NCI-H1105 treated with DMSO at 0.1 percent for 48 hours (cell line): ENCODE measurements around the gene SLC25A53.
"Not testable (repeated sequence)": the region's sequence is repeated elsewhere in the genome, so short reads cannot be mapped to it uniquely, and the experiment has no call there.

Source experiments
- DNase-seq: peaks from one replicate; lab custom pipeline; 2025; lab: John Stamatoyannopoulos, UW

Gene SLC25A53

GRCh38 chrX:104075778-104076445, 80.9 kb downstream of the SLC25A53 start, which contains the start of gene TMSB15C:
Gene TMSB15C, minus strand, starts transcription at chrX:104076236.
- not testable (repeated sequence) for DNase-seq

- DNase-seq = not testable (repeated sequence)
These were observed 94.2 kb downstream of the SLC25A53 start for GRCh38 chrX:104062636-104063035.

GRCh38 chrX:104054956-104055355, 101.9 kb downstream of the SLC25A53 start:
- DNase-seq = not testable (repeated sequence)
